Right lobe of liver (tissue), 6 donors: Measurements from ENCODE around the gene MYCT1. TPM values are rescaled to one million over a fixed set of nuclear protein-coding genes. Genes with fewer than 3 reads are reported as not detected.

Source experiments
- ATAC-seq, 4 donors: fragments of 200-7000 bp; cut with Tn5 transposase; one replicate each; pipeline ENCODE4 v1.9.1; 2020; ENCODE audit warnings: mild to moderate bottlenecking in 4 of 4, moderate library complexity in 4 of 4
- DNase-seq, 3 donors: peaks; one replicate each; pipeline ENCODE4 v3.0.0-alpha.2; 2020
- H3K27ac ChIP-seq, 3 donors: fragments of 200-600 bp; one replicate each; pipeline ENCODE4 v1.8.0; 2022
- H3K27me3 ChIP-seq, 2 donors: fragments of 200-600 bp; one replicate each; pipeline ENCODE4 v1.8.0; 2022
- H3K36me3 ChIP-seq, 4 donors: fragments of 200-600 bp; sonication (generic) in 1 of 4; one replicate each; pipeline versions ENCODE4 v1.5.1 to v1.8.0; 2017 to 2022; ENCODE audit warnings: control low read depth in 1 of 4
- H3K4me1 ChIP-seq, 4 donors: fragments of 200-600 bp; sonication (generic) in 1 of 4; one replicate each; pipeline versions ENCODE4 v1.5.1 to v1.8.0; 2017 to 2022; ENCODE audit warnings: control low read depth in 1 of 4
- H3K4me3 ChIP-seq, 3 donors: fragments of 200-600 bp; one replicate each; pipeline ENCODE4 v1.8.0; 2022
- H3K9me3 ChIP-seq, 4 donors: fragments of 200-600 bp; sonication (generic) in 1 of 4; one replicate each; pipeline versions ENCODE4 v1.5.1 to v1.8.0; 2017 to 2022; ENCODE audit warnings: control low read depth in 1 of 4
- POLR2A ChIP-seq: fragments of 450-650 bp; IDR thresholded peaks from one replicate; pipeline ENCODE4 v1.6.1; 2017; ENCODE audit warnings: antibody characterized with exemption, mild to moderate bottlenecking
- WGBS: methylation state at CpG from one replicate; pipeline ENCODE4 v1.1.6; 2018; ENCODE audit warnings: low coverage, low lambda C conversion rate; ENCODE audit not compliant: insufficient coverage; ENCODE audit errors: missing lambda C conversion rate; 5-methylcytosine and 5-hydroxymethylcytosine counted together
- intact Hi-C, 2 donors: fragments of 100-400 bp; cut with DNase I; formaldehyde crosslinking; loops; one replicate each; pipeline versions ENCODE4 v1.11.2 to v1.14.1; 2022
- long read RNA-seq: library from polyadenylated mRNA; unstranded; transcript quantifications from one replicate; pipeline ENCODE4 v2.0.0, GENCODE V29; 2019
- total RNA-seq, 6 experiments: library from RNA; depleted of rRNA in 2 of 6; stranded (reverse); fragments of >200 nt in 2 of 6; fragmentation: NEBNext Ultra II Directional in 3 of 6; extraction: Animal tissue kit (Norgen Biotek cat#: 25700) in 3 of 6; gene quantifications; one replicate each; pipeline versions ENCODE4 v1.1.0 to v1.2.4, GENCODE V29; 2016 to 2023
- TF ChIP-seq, protein P1 (sequence below), 4 donors: fragments of 200-600 bp in 3 of 4; fragments of 450-650 bp in 1 of 4; IDR thresholded peaks; one replicate each; pipeline versions ENCODE4 v1.5.1 to v1.8.0; 2016 to 2022; ENCODE audit warnings: antibody characterized with exemption in 4 of 4, mild to moderate bottlenecking in 2 of 4
- donor health status: DM: no; HTN: yes; CAD: no.
- donor health status: DM: no; HTN: no; CAD: no.
- donor health status: DM: no; HTN: no; CAD: no.
- donor health status: DM: no; HTN: yes; CAD: no.
- donor health status: DM: no; HTN: yes; CAD: no.

MYCT1 gene, protein sequence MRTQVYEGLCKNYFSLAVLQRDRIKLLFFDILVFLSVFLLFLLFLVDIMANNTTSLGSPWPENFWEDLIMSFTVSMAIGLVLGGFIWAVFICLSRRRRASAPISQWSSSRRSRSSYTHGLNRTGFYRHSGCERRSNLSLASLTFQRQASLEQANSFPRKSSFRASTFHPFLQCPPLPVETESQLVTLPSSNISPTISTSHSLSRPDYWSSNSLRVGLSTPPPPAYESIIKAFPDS
- 1 to 10 TPM; 2.3 to 6.6 (median 4.7) TPM for total RNA-seq
- long read RNA-seq, partial matches to known transcripts = 0 of 1 reads
- long read RNA-seq, other reads (novel, unspliced or antisense) = 0 of 1 reads

GRCh38 chr6:152697634-152698033 is at the start of gene MYCT1:
MYCT1 (plus strand) TSS chr6:152697897; CDS start chr6:152697903, 6 bp downstream.
- Histone ChIP-seq H3K27me3 (no peaks in the 10 kb centered on the region), H3K36me3 (no peaks in the 10 kb centered on the region), H3K27ac (peak within 1 kb of the TSS; percentile 30 to 45 (median 39)), H3K9me3 (no peaks in the 10 kb centered on the region), H3K4me1 (no peaks in the 10 kb centered on the region), H3K4me3 (peak within 1 kb of the TSS in 1 of 3 donors; percentile 11)
- intact Hi-C loops = no loop called here
- DNase-seq (no peak), ATAC-seq (peak; percentile 60 to 79 (median 75))
- TF ChIP-seq, protein P1, sequence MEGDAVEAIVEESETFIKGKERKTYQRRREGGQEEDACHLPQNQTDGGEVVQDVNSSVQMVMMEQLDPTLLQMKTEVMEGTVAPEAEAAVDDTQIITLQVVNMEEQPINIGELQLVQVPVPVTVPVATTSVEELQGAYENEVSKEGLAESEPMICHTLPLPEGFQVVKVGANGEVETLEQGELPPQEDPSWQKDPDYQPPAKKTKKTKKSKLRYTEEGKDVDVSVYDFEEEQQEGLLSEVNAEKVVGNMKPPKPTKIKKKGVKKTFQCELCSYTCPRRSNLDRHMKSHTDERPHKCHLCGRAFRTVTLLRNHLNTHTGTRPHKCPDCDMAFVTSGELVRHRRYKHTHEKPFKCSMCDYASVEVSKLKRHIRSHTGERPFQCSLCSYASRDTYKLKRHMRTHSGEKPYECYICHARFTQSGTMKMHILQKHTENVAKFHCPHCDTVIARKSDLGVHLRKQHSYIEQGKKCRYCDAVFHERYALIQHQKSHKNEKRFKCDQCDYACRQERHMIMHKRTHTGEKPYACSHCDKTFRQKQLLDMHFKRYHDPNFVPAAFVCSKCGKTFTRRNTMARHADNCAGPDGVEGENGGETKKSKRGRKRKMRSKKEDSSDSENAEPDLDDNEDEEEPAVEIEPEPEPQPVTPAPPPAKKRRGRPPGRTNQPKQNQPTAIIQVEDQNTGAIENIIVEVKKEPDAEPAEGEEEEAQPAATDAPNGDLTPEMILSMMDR (IDR thresholded peaks at IDR 0.05) = no peak
- TF ChIP-seq POLR2A = peak; percentile 24
- 36% methylated on average over 2 of the region's 2 CpGs for WGBS

DNA sequence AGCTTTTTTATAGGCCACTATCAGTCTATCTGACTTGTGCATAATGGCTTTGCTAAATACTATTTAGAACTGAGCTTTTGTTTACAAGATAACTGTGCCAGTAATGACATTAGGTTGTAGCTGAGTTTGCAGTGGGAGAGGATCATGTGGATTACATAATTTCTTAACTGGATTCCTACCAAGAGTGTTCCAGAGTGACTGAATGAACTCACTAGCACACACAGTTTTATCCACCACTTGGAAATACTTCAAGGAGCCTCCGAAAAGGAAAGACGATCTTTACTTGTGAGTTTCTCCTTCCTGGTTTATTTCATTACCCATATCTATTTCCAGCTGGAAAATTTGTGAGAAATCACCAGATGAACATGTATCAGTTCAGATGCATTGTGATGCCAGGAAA is 49.6 kb upstream of the MYCT1 start:
- no peak overlapping the region for H3K27ac ChIP-seq
- no peaks in the 10 kb centered on the region for H3K9me3 ChIP-seq
- H3K36me3 ChIP-seq = no peaks in the 10 kb centered on the region
- TF ChIP-seq POLR2A = no peak
- TF ChIP-seq, protein P1 (IDR thresholded peaks at IDR 0.05) = no peak
- ATAC-seq (peak; percentile 39 to 74 (median 55)), DNase-seq (no peak)
- 54% methylated on average over 2 of the region's 2 CpGs for WGBS
- intact Hi-C loops = no loop called here
- H3K4me1 ChIP-seq = no peaks in the 10 kb centered on the region
- H3K27me3 ChIP-seq = no peaks in the 10 kb centered on the region
- no peak overlapping the region for H3K4me3 ChIP-seq

DNA sequence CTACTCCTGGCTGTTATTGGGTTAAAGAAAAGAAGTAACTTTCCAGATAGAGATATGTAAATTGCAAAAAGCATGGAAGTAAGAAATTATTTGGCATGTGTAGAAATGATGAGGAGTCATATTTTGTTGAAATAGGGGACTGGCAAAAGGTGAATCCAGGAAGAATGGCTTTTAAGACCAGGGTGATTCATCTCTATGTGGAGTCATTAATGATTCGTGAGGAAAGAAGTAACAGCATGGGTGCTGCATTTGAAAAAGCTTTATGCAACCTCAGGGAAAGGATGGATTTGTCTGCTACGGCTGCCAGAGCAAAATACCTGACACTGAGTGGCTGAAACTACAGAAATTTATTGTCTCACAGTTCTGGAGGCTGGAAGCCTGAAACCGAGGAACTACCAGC is 45.7 kb upstream of the MYCT1 start:
- H3K27ac ChIP-seq = no peak overlapping the region
- H3K4me1 ChIP-seq = no peaks in the 10 kb centered on the region
- H3K27me3 ChIP-seq = no peaks in the 10 kb centered on the region
- H3K9me3 ChIP-seq = no peaks in the 10 kb centered on the region
- H3K36me3 ChIP-seq = no peaks in the 10 kb centered on the region
- no peak for TF ChIP-seq POLR2A
- TF ChIP-seq, protein P1 (IDR thresholded peaks at IDR 0.05) = no peak
- intact Hi-C loops = no loop called here
- ATAC-seq (no peak), DNase-seq (no peak)
- 53% methylated on average over 3 of the region's 3 CpGs for WGBS
- no peak overlapping the region for H3K4me3 ChIP-seq

DNA sequence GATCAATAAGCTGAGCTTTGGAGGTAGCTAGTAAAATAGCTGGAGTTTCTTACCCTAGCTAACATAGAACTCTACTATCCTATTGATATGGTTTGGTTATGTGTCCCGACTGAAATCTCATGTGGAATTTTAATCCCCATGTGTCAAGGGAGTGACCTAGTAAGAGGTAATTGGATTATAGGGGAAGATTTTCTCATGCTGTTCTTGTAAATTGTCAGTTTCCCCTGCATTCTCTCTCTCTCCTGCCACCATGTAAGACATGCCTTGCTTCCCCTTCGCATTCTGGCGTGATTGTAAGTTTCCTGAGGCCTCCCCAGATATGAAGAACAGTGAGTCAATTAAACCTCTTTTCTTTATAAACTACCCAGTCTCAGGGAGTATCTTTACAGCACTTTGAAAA is 35.9 kb upstream of the MYCT1 start:
- H3K4me3 ChIP-seq = no peak overlapping the region
- no peaks in the 10 kb centered on the region for H3K36me3 ChIP-seq
- DNase-seq = no peak
- intact Hi-C loops = no loop called here
- no peak overlapping the region for H3K27ac ChIP-seq
- H3K9me3 ChIP-seq = no peaks in the 10 kb centered on the region
- 48% methylated on average over 3 of the region's 3 CpGs for WGBS
- no peaks in the 10 kb centered on the region for H3K4me1 ChIP-seq
- H3K27me3 ChIP-seq = no peaks in the 10 kb centered on the region
- ATAC-seq = no peak
- TF ChIP-seq POLR2A = no peak
- TF ChIP-seq, protein P1 (IDR thresholded peaks at IDR 0.05) = no peak
